ENCODE data around the gene COL24A1.

COL24A1 gene

DNA sequence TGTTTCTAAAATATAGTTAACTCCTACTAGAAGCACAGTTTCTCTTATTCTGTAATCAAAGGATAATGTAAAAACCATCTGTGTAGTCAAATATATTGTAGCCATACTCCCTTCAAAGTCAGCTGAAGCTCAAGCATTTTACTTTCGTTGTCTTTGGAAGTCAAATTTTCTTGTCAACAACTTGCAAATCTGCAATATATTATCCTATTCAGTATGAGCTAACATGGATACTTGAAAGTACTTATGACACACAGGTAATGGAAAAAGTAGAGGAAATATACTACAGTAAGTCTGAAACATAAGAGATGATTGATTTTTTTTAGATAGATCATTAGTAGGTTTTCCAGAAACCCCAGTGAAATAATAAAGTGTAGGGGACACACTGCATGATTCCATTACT is 121.5 kb downstream of the COL24A1 start:
- Histone ChIP-seq H3K27me3 (ENCODE audit: insufficient read depth, low read depth) (no peaks in the 10 kb centered on the region), H4K20me1 (ENCODE audit: insufficient read depth) (no peaks in the 10 kb centered on the region), H3K4me1 (ENCODE audit: low read depth, poor library complexity, severe bottlenecking) (no peaks in the 10 kb centered on the region), H3K9ac (no peak overlapping the region), H3K36me3 (ENCODE audit: insufficient read depth) (no peaks in the 10 kb centered on the region), H3K79me2 (ENCODE audit: insufficient read depth, low read depth) (no peaks in the 10 kb centered on the region), H2AFZ (ENCODE audit: low read depth) (no peak overlapping the region), H3K4me3 (IDR thresholded peaks at IDR 0.05; ENCODE audit: insufficient read depth, low read depth, low read length) (no peak overlapping the region), H3K27ac (no peak overlapping the region), H3K4me2 (no peak overlapping the region)
- TF ChIP-seq CTCF (conservative IDR thresholded peaks at IDR 0.05; ENCODE audit: low read depth, low read length) = no peak

DNA sequence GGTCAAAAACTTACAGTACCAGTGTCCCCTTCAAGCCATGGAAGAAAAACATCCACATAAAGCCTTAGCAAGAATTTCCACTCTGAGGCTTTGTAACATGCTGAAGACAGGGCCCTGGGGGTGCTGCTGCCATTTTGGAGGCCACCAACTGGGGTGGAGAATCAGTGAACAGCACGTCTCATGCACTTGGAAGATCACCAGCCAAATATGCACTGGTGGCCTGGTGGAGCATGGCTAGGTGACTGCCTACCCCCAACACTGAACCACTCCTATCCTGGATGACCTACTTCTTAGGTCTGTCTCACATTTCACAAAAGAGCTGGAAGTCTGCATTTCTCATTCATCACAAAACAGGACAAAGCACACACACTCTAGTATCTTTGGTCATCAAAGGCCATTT is 126.4 kb downstream of the COL24A1 start:
- Histone ChIP-seq H3K27ac (no peak overlapping the region), H3K4me1 (ENCODE audit: low read depth, poor library complexity, severe bottlenecking) (no peaks in the 10 kb centered on the region), H4K20me1 (ENCODE audit: insufficient read depth) (no peaks in the 10 kb centered on the region), H3K27me3 (ENCODE audit: insufficient read depth, low read depth) (no peaks in the 10 kb centered on the region), H2AFZ (ENCODE audit: low read depth) (no peak overlapping the region), H3K36me3 (ENCODE audit: insufficient read depth) (no peaks in the 10 kb centered on the region), H3K4me3 (IDR thresholded peaks at IDR 0.05; ENCODE audit: insufficient read depth, low read depth, low read length) (no peak overlapping the region), H3K79me2 (ENCODE audit: insufficient read depth, low read depth) (no peaks in the 10 kb centered on the region), H3K4me2 (no peak overlapping the region), H3K9ac (no peak overlapping the region)
- no peak for TF ChIP-seq CTCF (conservative IDR thresholded peaks at IDR 0.05; ENCODE audit: low read depth, low read length)

- Histone ChIP-seq H3K79me2 (ENCODE audit: insufficient read depth, low read depth) (no peaks in the 10 kb centered on the region), H3K4me1 (ENCODE audit: low read depth, poor library complexity, severe bottlenecking) (no peaks in the 10 kb centered on the region), H3K4me2 (no peak overlapping the region), H4K20me1 (ENCODE audit: insufficient read depth) (no peaks in the 10 kb centered on the region), H3K36me3 (ENCODE audit: insufficient read depth) (no peaks in the 10 kb centered on the region), H3K27ac (no peak overlapping the region), H2AFZ (ENCODE audit: low read depth) (no peak overlapping the region), H3K9ac (no peak overlapping the region), H3K4me3 (IDR thresholded peaks at IDR 0.05; ENCODE audit: insufficient read depth, low read depth, low read length) (no peak overlapping the region), H3K27me3 (ENCODE audit: insufficient read depth, low read depth) (no peaks in the 10 kb centered on the region)
- peak; percentile 78 for TF ChIP-seq CTCF (conservative IDR thresholded peaks at IDR 0.05; ENCODE audit: low read depth, low read length)
Observed at GRCh38 chr1:86018283-86018923, 138.2 kb downstream of the COL24A1 start.

GRCh38 chr1:86016076-86016759 is 140.4 kb downstream of the COL24A1 start:
- Histone ChIP-seq H3K36me3 (ENCODE audit: insufficient read depth) (no peaks in the 10 kb centered on the region), H2AFZ (ENCODE audit: low read depth) (no peak overlapping the region), H3K4me1 (ENCODE audit: low read depth, poor library complexity, severe bottlenecking) (no peaks in the 10 kb centered on the region), H3K27me3 (ENCODE audit: insufficient read depth, low read depth) (no peaks in the 10 kb centered on the region), H3K9ac (no peak overlapping the region), H3K4me3 (IDR thresholded peaks at IDR 0.05; ENCODE audit: insufficient read depth, low read depth, low read length) (no peak overlapping the region), H4K20me1 (ENCODE audit: insufficient read depth) (no peaks in the 10 kb centered on the region), H3K4me2 (no peak overlapping the region), H3K27ac (no peak overlapping the region), H3K79me2 (ENCODE audit: insufficient read depth, low read depth) (no peaks in the 10 kb centered on the region)
- no peak for TF ChIP-seq CTCF (conservative IDR thresholded peaks at IDR 0.05; ENCODE audit: low read depth, low read length)
